MCF 10A (cell line): ENCODE measurements around the gene DUSP18. TPM values are rescaled to one million over a fixed set of nuclear protein-coding genes. Genes with fewer than 3 reads are reported as not detected.
"Not testable (repeated sequence)": the region's sequence is repeated elsewhere in the genome, so short reads cannot be mapped to it uniquely, and the experiment has no call there.

Experiments
- BruUV-seq: library from RNA; stranded (reverse); fragments of 400-500 nt; replicated peaks from 2 replicates; lab custom pipeline; 2021; lab: Mats Ljungman, UMichigan
- CTCF ChIA-PET: fragments of 300-600 bp; sonication (Branson Sonifier 250); formaldehyde crosslinking; extraction: SDS; loops from one replicate; lab custom pipeline; 2021; ENCODE audit warnings: antibody characterized with exemption, inconsistent platforms; lab: Yijun Ruan, JAX
- POLR2A ChIA-PET: fragments of 300-600, 350-650 bp; sonication (Branson Sonifier 250); formaldehyde crosslinking; extraction: SDS; loops from one replicate; lab custom pipeline; 2020; ENCODE audit warnings: antibody characterized with exemption, inconsistent platforms; lab: Yijun Ruan, JAX
- DNase-seq: peaks from one replicate; pipeline ENCODE4 v3.0.0-alpha.2; 2018; ENCODE audit not compliant: unreplicated experiment
- H3K27ac Mint-ChIP-seq: one replicate; pipeline ENCODE4 v1.8.0; 2022; ENCODE audit warnings: mild to moderate bottlenecking, low read depth, mixed read lengths; ENCODE audit not compliant: unreplicated experiment
- H3K27me3 Mint-ChIP-seq: one replicate; pipeline ENCODE4 v1.8.0; 2022; ENCODE audit warnings: mixed read lengths; ENCODE audit not compliant: insufficient read depth, unreplicated experiment
- H3K36me3 Mint-ChIP-seq: one replicate; pipeline ENCODE4 v1.8.0; 2022; ENCODE audit warnings: mild to moderate bottlenecking, moderate library complexity, mixed read lengths; ENCODE audit not compliant: insufficient read depth, unreplicated experiment
- H3K4me1 Mint-ChIP-seq: one replicate; pipeline ENCODE4 v1.8.0; 2022; ENCODE audit warnings: mixed read lengths; ENCODE audit not compliant: insufficient read depth, unreplicated experiment
- H3K4me3 Mint-ChIP-seq: one replicate; pipeline ENCODE4 v1.8.0; 2022; ENCODE audit warnings: mild to moderate bottlenecking, moderate library complexity, mixed read lengths; ENCODE audit not compliant: unreplicated experiment
- H3K9me3 Mint-ChIP-seq: one replicate; pipeline ENCODE4 v1.8.0; 2022; ENCODE audit warnings: mixed read lengths; ENCODE audit not compliant: unreplicated experiment
- CTCF ChIP-seq: fragments of 200-600 bp; IDR thresholded peaks from one replicate; pipeline ENCODE4 v1.8.0; 2022; ENCODE audit warnings: antibody characterized with exemption, mild to moderate bottlenecking; ENCODE audit not compliant: unreplicated experiment
- intact Hi-C: fragments of 100-400 bp; cut with micrococcal nuclease; formaldehyde crosslinking; loops from 2 replicates; pipeline ENCODE4 v1.14.1; 2022
- total RNA-seq: library from RNA; stranded (reverse); gene quantifications from 2 replicates; pipeline ENCODE4 v1.2.3, GENCODE V29; 2022

Gene DUSP18
- total RNA-seq, 1 experiment from 2014 or later, result 5.6 TPM

- CTCF ChIA-PET, DNase-seq, H3K4me1 Mint-ChIP-seq, intact Hi-C loops, POLR2A ChIA-PET, BruUV-seq, H3K27ac Mint-ChIP-seq, H3K36me3 Mint-ChIP-seq, H3K9me3 Mint-ChIP-seq, H3K4me3 Mint-ChIP-seq: not testable (repeated sequence)
- peaks cover 29% of the 10 kb centered on the region for H3K27me3 Mint-ChIP-seq
Measured at GRCh38 chr22:30676565-30676964, 8.9 kb upstream of the DUSP18 start.

DNA sequence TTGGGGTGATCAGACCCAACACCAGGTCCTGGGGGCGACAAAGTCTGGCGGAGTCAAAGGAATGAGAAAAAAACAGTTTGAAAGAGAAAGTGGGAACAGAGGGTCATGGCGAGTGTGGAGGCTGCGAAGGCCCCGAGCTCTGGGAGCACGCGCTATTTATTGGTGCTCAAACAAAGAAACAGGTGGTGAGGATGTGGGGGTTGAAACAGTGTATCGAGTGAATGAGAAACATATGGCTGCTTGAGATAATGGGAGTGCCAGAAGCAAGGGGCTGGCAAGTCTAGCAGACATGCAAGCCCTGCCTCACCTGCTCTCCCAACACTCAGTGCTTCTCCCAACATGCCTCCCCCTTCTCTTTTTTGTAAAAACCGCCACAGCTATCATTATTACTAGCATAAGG, 7.8 kb upstream of the DUSP18 start:
- no peaks in the 10 kb centered on the region for H3K9me3 Mint-ChIP-seq
- intact Hi-C loops, result no loop called here
- no peak overlapping the region for H3K4me3 Mint-ChIP-seq
- H3K36me3 Mint-ChIP-seq, result no peaks in the 10 kb centered on the region
- BruUV-seq, result no TSS peak
- no peak overlapping the region for H3K27ac Mint-ChIP-seq
- H3K4me1 Mint-ChIP-seq, result peaks cover 5% of the 10 kb centered on the region
- no peak for DNase-seq
- POLR2A ChIA-PET, result no interaction called here
- CTCF ChIA-PET, result no interaction called here
- TF ChIP-seq CTCF, result no peak
- peaks cover 29% of the 10 kb centered on the region for H3K27me3 Mint-ChIP-seq

DNA sequence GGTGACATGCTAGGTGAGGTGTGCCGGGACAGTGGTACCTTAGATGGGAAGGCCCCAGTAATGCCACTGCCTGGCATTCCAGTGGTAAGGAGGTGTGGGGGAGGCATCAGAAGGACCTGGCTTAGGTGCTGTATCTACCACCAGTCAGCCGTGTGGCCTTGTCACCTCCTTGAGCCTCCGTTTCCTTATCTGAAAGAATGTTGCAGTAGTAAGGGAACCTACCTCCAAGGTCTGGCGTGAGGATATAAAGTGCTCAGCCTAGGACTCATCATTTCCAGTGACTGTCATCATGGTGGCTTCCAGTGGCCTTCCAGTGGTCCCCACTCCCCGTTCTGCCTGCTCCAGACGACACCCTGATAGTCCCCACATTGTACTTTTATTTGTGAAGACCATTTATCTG, 6.8 kb upstream of the DUSP18 start:
- POLR2A ChIA-PET, result no interaction called here
- CTCF ChIA-PET, result interaction anchor here (0.6 kb wide), 1 partner anchor 248 kb away, joined by 3 read pairs; no protein-coding TSS in a partner anchor
- Mint-ChIP-seq H3K9me3 (no peaks in the 10 kb centered on the region), H3K36me3 (no peaks in the 10 kb centered on the region), H3K4me1 (peaks cover 5% of the 10 kb centered on the region), H3K4me3 (no peak overlapping the region), H3K27me3 (peaks cover 29% of the 10 kb centered on the region), H3K27ac (no peak overlapping the region)
- no peak for DNase-seq
- intact Hi-C loops, result no loop called here
- no TSS peak for BruUV-seq
- TF ChIP-seq CTCF, result no peak

DNA sequence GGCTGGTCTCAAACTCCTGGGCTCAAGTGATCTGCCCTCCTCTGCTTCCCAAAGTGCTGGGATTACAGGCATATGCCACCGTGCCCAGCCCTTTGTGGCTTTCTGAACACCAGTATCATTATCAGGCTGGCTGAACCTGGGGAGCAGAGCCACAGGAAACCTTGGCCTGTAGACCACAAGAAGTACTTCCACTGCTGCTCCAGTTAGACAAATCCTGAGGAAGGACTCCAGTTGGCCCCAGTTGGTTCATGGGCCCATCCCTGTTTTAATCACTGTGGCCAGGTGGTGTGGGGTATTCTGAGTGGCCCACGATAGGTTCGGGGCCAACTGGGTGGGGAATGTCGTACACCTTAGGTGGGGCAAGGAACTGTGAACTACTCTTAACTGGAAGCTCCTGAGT, 5.5 kb upstream of the DUSP18 start:
- Mint-ChIP-seq H3K9me3 (no peaks in the 10 kb centered on the region), H3K36me3 (peaks cover 2% of the 10 kb centered on the region), H3K4me1 (peaks cover 5% of the 10 kb centered on the region), H3K27me3 (peaks cover 18% of the 10 kb centered on the region), H3K4me3 (no peak overlapping the region), H3K27ac (no peak overlapping the region)
- intact Hi-C loops, result no loop called here
- BruUV-seq, result no TSS peak
- TF ChIP-seq CTCF, result no peak
- ChIA-PET POLR2A (no interaction called here), CTCF (interaction anchor here (1.3 kb wide), 1 partner anchor 9 kb away, joined by 3 read pairs; no protein-coding TSS in a partner anchor)
- no peak for DNase-seq

GRCh38 chr22:30671071-30671470, 3.4 kb upstream of the DUSP18 start:
- Mint-ChIP-seq H3K27me3 (peaks cover 5% of the 10 kb centered on the region), H3K4me3 (no peak overlapping the region), H3K4me1 (peaks cover 12% of the 10 kb centered on the region), H3K9me3 (no peaks in the 10 kb centered on the region), H3K27ac (no peak overlapping the region), H3K36me3 (peaks cover 6% of the 10 kb centered on the region)
- TF ChIP-seq CTCF, result no peak
- intact Hi-C loops, result no loop called here
- ChIA-PET CTCF (interaction anchor here (0.6 to 1.5 kb wide), 2 partner anchors 84 to 218 kb away, joined by 3 read pairs; no protein-coding TSS in a partner anchor), POLR2A (no interaction called here)
- no TSS peak for BruUV-seq
- DNase-seq, result no peak
